ENCODE results near the gene ANO4.

Gene ANO4

GRCh38 chr12:100970894-100971293 is 176.3 kb downstream of the ANO4 start:
- H3K4me1 ChIP-seq (ENCODE audit: insufficient read depth, poor library complexity, severe bottlenecking) = no peaks in the 10 kb centered on the region
- no peaks in the 10 kb centered on the region for H3K27me3 ChIP-seq (ENCODE audit: insufficient read depth, poor library complexity, severe bottlenecking)
- no peaks in the 10 kb centered on the region for H3K9me3 ChIP-seq (ENCODE audit: severe bottlenecking)
- DNase-seq (ENCODE audit: low spot score) = no peak
- no peak overlapping the region for H3K27ac ChIP-seq (ENCODE audit: poor library complexity, severe bottlenecking)
- no peaks in the 10 kb centered on the region for H3K36me3 ChIP-seq (ENCODE audit: low read depth)
- TF ChIP-seq, protein P1, sequence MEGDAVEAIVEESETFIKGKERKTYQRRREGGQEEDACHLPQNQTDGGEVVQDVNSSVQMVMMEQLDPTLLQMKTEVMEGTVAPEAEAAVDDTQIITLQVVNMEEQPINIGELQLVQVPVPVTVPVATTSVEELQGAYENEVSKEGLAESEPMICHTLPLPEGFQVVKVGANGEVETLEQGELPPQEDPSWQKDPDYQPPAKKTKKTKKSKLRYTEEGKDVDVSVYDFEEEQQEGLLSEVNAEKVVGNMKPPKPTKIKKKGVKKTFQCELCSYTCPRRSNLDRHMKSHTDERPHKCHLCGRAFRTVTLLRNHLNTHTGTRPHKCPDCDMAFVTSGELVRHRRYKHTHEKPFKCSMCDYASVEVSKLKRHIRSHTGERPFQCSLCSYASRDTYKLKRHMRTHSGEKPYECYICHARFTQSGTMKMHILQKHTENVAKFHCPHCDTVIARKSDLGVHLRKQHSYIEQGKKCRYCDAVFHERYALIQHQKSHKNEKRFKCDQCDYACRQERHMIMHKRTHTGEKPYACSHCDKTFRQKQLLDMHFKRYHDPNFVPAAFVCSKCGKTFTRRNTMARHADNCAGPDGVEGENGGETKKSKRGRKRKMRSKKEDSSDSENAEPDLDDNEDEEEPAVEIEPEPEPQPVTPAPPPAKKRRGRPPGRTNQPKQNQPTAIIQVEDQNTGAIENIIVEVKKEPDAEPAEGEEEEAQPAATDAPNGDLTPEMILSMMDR (IDR thresholded peaks at IDR 0.05; ENCODE audit: poor library complexity, severe bottlenecking) = no peak
- H3K4me3 ChIP-seq (ENCODE audit: severe bottlenecking) = no peak overlapping the region
- ATAC-seq (ENCODE audit: low read depth) = no peak

DNA sequence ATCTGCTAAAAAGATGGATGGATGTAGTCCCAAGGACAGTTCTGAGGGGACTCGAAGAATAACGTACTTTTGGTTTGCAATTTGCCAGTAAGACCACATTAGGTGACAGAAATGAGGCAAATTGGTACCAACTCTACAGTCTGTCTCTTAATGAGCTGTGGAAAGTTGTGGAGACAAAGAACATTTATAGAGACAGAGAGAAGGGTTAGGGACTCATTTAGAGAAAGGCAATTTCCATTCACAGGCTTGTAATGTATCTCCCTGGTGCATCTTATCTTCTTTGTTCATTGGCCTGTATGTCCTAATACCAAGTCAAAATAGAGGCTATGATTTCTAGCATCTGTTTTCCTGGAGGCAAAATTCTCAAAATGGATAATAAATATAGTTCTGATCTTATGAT is 177.5 kb downstream of the ANO4 start:
- H3K27me3 ChIP-seq (ENCODE audit: insufficient read depth, poor library complexity, severe bottlenecking) = no peaks in the 10 kb centered on the region
- H3K9me3 ChIP-seq (ENCODE audit: severe bottlenecking) = no peaks in the 10 kb centered on the region
- TF ChIP-seq, protein P1 (IDR thresholded peaks at IDR 0.05; ENCODE audit: poor library complexity, severe bottlenecking) = no peak
- no peak overlapping the region for H3K27ac ChIP-seq (ENCODE audit: poor library complexity, severe bottlenecking)
- DNase-seq (ENCODE audit: low spot score) (no peak), ATAC-seq (ENCODE audit: low read depth) (no peak)
- H3K36me3 ChIP-seq (ENCODE audit: low read depth) = no peaks in the 10 kb centered on the region
- H3K4me1 ChIP-seq (ENCODE audit: insufficient read depth, poor library complexity, severe bottlenecking) = no peaks in the 10 kb centered on the region
- H3K4me3 ChIP-seq (ENCODE audit: severe bottlenecking) = no peak overlapping the region

GRCh38 chr12:100974341-100974740 is 179.8 kb downstream of the ANO4 start:
- Histone ChIP-seq H3K27me3 (ENCODE audit: insufficient read depth, poor library complexity, severe bottlenecking) (no peaks in the 10 kb centered on the region), H3K36me3 (ENCODE audit: low read depth) (no peaks in the 10 kb centered on the region), H3K27ac (ENCODE audit: poor library complexity, severe bottlenecking) (no peak overlapping the region), H3K4me3 (ENCODE audit: severe bottlenecking) (no peak overlapping the region), H3K9me3 (ENCODE audit: severe bottlenecking) (no peaks in the 10 kb centered on the region), H3K4me1 (ENCODE audit: insufficient read depth, poor library complexity, severe bottlenecking) (no peaks in the 10 kb centered on the region)
- DNase-seq (ENCODE audit: low spot score) (no peak), ATAC-seq (ENCODE audit: low read depth) (no peak)
- TF ChIP-seq, protein P1 (IDR thresholded peaks at IDR 0.05; ENCODE audit: poor library complexity, severe bottlenecking) = no peak

- TF ChIP-seq, protein P1 (IDR thresholded peaks at IDR 0.05; ENCODE audit: poor library complexity, severe bottlenecking) = no peak
- DNase-seq (ENCODE audit: low spot score) = no peak
- Histone ChIP-seq H3K9me3 (ENCODE audit: severe bottlenecking) (no peaks in the 10 kb centered on the region), H3K4me1 (ENCODE audit: insufficient read depth, poor library complexity, severe bottlenecking) (no peaks in the 10 kb centered on the region), H3K36me3 (ENCODE audit: low read depth) (no peaks in the 10 kb centered on the region), H3K27me3 (ENCODE audit: insufficient read depth, poor library complexity, severe bottlenecking) (no peaks in the 10 kb centered on the region), H3K4me3 (ENCODE audit: severe bottlenecking) (no peak overlapping the region), H3K27ac (ENCODE audit: poor library complexity, severe bottlenecking) (no peak overlapping the region)
- no peak for ATAC-seq (ENCODE audit: low read depth)
These were observed 180.2 kb downstream of the ANO4 start for GRCh38 chr12:100974747-100975146.

DNA sequence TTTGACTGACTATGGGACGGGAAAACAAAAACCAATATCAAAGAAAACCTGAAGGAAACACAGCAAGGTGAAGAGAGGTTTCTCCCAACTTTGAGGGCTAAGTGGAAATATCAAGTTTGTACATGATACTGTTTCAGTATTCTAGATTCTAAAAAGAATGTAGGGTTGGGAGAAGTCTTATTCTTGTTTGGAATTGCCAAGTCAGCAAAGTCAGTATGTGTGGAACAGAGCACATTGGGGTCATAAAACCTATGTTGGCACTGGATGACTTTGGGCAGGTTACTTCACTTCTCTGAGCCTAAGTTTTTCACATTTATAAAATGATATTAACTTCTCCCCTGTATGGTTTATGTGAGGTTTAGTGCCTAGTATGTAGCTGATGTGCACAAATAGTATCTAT is 182.2 kb downstream of the ANO4 start:
- H3K4me3 ChIP-seq (ENCODE audit: severe bottlenecking) = no peak overlapping the region
- H3K27me3 ChIP-seq (ENCODE audit: insufficient read depth, poor library complexity, severe bottlenecking) = no peaks in the 10 kb centered on the region
- H3K27ac ChIP-seq (ENCODE audit: poor library complexity, severe bottlenecking) = no peak overlapping the region
- H3K9me3 ChIP-seq (ENCODE audit: severe bottlenecking) = no peaks in the 10 kb centered on the region
- no peaks in the 10 kb centered on the region for H3K4me1 ChIP-seq (ENCODE audit: insufficient read depth, poor library complexity, severe bottlenecking)
- ATAC-seq (ENCODE audit: low read depth) (no peak), DNase-seq (ENCODE audit: low spot score) (no peak)
- no peaks in the 10 kb centered on the region for H3K36me3 ChIP-seq (ENCODE audit: low read depth)
- TF ChIP-seq, protein P1 (IDR thresholded peaks at IDR 0.05; ENCODE audit: poor library complexity, severe bottlenecking) = no peak

All from RWPE2 (cell line).